HG03575 (cell line): ENCODE measurements around the gene MYO9A.

Source experiments
- ATAC-seq: cut with Tn5 transposase; IDR thresholded peaks from one replicate; pipeline ENCODE4 v1.9.1; 2021; ENCODE audit not compliant: unreplicated experiment, insufficient number of reproducible peaks, low FRiP score; ENCODE audit errors: extremely low read depth

MYO9A gene

GRCh38 chr15:71806452-71806931, 311.5 kb downstream of the MYO9A start:
- ATAC-seq, result no peak

DNA sequence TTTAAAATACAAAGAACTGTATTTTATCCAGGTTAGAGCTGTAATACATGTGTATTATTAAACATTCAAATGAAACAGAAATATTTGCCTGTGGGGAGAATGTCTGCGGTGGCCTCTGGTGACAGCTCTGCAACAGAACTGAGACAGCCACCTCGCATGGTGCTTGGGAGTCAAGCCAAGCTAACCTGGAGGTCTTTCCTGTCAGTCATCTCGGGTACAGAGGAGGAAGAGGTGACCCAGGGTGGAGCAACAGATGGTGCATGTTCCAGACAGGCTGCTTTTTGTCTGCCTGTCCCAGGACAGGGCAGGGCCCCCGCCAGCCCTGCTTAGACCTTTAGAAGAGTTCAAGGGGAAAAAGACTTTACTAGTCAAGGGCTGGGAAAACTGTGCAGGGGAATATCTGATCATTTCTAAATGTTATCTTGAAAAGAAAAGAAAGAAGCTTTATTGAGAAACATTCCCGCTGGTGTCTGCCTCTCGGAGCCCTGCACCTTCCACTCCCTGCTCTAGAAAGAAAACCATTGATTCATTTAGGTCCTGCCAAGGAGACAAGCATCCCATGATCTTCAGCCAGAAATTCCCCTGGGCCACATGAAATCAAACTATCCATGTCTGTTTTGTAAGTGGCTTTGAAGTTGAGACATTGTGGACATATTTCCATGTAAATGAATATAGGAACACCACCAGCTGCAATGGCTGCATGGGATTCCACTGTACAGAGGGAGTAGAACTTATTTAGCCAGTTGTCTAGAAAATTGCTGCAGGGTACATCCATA, 313.1 kb downstream of the MYO9A start:
- no peak for ATAC-seq

GRCh38 chr15:71804226-71804625, 313.7 kb downstream of the MYO9A start:
- no peak for ATAC-seq

- ATAC-seq, result no peak
Observed at GRCh38 chr15:71802770-71803169, 315.2 kb downstream of the MYO9A start.

DNA sequence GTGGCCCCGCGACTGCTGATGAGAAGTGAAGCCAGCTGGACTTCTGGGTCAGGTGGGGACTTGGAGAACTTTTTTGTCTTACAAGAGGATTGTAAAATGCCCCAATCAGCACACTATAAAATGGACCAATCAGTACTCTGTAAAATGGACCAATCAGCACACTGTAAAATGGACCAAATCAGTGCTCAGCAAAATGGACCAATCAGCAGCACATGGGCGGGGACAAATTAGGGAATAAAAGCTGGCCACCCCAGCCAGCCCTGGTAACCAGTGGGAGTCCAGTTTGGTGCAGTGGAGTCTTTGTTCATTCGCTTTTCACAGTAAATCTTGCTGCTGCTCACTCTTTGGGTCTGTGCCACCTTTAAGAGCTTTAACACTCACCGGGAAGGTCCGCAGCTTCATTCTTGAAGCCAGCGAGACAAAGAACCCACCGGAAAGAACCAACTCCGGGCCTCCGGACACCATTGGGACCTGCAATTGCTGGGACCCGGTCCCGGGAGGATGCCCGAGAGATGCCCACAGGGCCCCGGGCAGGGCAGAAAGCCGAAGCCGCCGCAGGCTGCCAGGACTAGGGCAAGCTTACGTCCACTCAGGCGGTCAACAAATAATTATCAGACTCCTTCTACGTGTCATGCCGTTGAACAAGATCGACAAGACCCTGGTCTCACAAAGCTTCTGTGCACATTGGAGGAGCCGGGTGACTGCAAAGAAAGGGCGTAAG, 315.9 kb downstream of the MYO9A start:
- ATAC-seq, result no peak

- no peak for ATAC-seq
Observed at GRCh38 chr15:71800835-71801745, 316.9 kb downstream of the MYO9A start.

- no peak for ATAC-seq
Observed at GRCh38 chr15:71800190-71800589, 317.8 kb downstream of the MYO9A start.

GRCh38 chr15:71798641-71799040, 319.3 kb downstream of the MYO9A start:
- no peak for ATAC-seq

DNA sequence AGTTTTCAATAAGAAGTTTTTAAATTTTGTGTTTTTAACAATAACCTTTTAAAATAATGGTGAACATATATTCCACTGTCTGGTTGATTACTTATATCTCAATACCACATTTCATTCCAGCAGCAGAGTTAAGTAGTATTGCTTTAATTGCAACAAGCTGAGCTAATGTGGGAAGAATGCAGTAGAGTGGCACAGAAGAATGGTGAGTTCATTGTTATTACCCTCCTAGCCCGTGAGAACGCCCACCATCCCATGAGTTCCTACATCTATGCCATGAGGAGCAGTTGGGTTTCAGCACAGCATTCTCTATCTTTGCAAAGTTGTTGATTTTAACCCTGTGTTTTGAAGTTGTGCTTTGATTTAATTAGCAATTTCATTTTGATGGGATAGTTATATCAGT, 325.4 kb downstream of the MYO9A start:
- no peak for ATAC-seq

DNA sequence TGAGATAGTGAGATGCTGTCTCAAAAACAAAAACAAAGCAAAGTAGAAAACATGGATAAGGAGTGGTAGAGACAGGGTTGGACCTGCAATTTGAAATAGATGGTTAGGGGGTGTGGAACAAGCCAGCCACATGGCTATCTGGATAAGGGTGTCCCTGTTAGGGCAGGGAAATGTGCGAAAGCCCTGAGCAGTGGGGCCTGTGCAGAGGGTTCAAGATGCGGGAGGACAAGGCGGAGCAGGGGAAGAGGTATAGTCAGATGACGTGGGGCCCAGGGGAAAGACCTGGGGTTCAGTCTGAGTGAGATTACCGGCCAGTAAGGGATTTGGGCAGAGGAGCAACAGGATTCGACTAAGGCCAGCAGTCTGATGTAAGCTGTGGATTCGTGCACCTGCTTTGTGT, 326.0 kb downstream of the MYO9A start:
- ATAC-seq, result no peak

- no peak for ATAC-seq
Observed at GRCh38 chr15:71790081-71790480, 327.9 kb downstream of the MYO9A start.

- no peak for ATAC-seq
Observed at GRCh38 chr15:71789616-71790015, 328.3 kb downstream of the MYO9A start.

GRCh38 chr15:71788646-71789579, 329.0 kb downstream of the MYO9A start:
- ATAC-seq, result no peak

- no peak for ATAC-seq
Observed at GRCh38 chr15:71786673-71787072, 331.3 kb downstream of the MYO9A start.

GRCh38 chr15:71785996-71786395, 332.0 kb downstream of the MYO9A start:
- no peak for ATAC-seq

- ATAC-seq, result no peak
Observed at GRCh38 chr15:71784719-71785118, 333.2 kb downstream of the MYO9A start.

DNA sequence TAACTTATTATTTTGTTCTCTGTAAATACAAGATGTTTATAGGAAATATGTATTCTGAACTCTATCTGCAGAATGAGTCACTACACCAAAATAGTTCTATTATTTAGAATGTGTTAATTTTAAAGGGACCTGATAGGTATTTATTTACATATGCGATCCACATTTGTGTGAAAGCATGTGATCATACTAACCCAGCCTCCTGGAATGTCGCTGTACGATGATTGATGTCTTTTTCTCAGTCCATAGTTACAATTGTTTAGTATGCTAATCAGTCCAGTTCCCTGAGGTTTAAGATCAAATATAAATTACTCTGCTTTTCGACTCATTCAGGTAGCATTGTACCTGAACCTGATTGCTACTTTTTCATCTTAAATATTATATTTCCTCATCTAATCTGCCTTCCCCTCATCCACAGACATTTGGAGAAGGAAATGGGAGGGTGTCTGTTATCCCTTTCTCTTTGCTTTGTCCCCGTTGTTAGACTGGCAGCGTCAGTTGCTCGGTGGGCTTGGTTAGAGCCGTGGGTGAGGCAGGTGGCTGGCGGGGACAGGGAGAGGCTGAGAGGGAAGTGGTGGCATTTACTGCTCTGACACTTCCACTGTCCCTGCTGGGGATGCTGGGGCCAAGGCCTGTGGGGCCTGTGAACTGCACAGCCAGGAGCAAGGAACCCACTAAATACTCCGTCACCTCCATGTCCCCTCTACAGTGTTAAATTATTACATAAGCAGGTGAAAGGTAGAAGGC, 335.4 kb downstream of the MYO9A start:
- ATAC-seq, result no peak

GRCh38 chr15:71781965-71782265, 336.0 kb downstream of the MYO9A start:
- no peak for ATAC-seq
